Activated CD8-positive, alpha-beta T cell treated with anti-CD3 and anti-CD28 coated beads for 36 hours (primary cell): ENCODE results near the gene REPIN1. TPM values are rescaled to one million over a fixed set of nuclear protein-coding genes. Genes with fewer than 3 reads are reported as not detected.
"Not testable (repeated sequence)": the region's sequence is repeated elsewhere in the genome, so short reads cannot be mapped to it uniquely, and the experiment has no call there.

ENCODE experiments used
- ATAC-seq: fragments of 200-7000 bp; cut with Tn5 transposase; one replicate; pipeline ENCODE4 v1.10.0; 2021; ENCODE audit warnings: mild to moderate bottlenecking, moderate library complexity
- CTCF ChIA-PET: fragments of 350-600 bp; sonication (Branson Sonifier 250); formaldehyde crosslinking; loops from one replicate; lab custom pipeline; 2021; ENCODE audit warnings: antibody characterized with exemption; lab: Charles Lee
- POLR2A ChIA-PET: fragments of 350-600 bp; sonication (Branson Sonifier 250); formaldehyde crosslinking; loops from one replicate; lab custom pipeline; 2021; ENCODE audit warnings: antibody characterized with exemption; lab: Charles Lee
- DNase-seq: peaks from one replicate; pipeline ENCODE4 v3.0.0-alpha.2; 2020
- H3K27ac Mint-ChIP-seq: one replicate; pipeline ENCODE4 v1.8.0; 2021; ENCODE audit warnings: mild to moderate bottlenecking, mixed read lengths
- H3K27me3 Mint-ChIP-seq: one replicate; pipeline ENCODE4 v1.8.0; 2021; ENCODE audit warnings: mixed read lengths
- H3K36me3 Mint-ChIP-seq: one replicate; pipeline ENCODE4 v1.8.0; 2021; ENCODE audit warnings: low read depth, mixed read lengths
- H3K4me1 Mint-ChIP-seq: one replicate; pipeline ENCODE4 v1.8.0; 2021; ENCODE audit warnings: low read depth, mixed read lengths
- H3K4me3 Mint-ChIP-seq: one replicate; pipeline ENCODE4 v1.8.0; 2021; ENCODE audit warnings: mild to moderate bottlenecking, moderate library complexity, mixed read lengths
- H3K9me3 Mint-ChIP-seq: one replicate; pipeline ENCODE4 v1.8.0; 2021; ENCODE audit warnings: mixed read lengths
- CTCF ChIP-seq: fragments of 200-600 bp; IDR thresholded peaks from one replicate; pipeline ENCODE4 v1.8.0; 2022; ENCODE audit warnings: antibody characterized with exemption, mild to moderate bottlenecking
- intact Hi-C: fragments of 100-400 bp; cut with micrococcal nuclease; formaldehyde crosslinking; loops from one replicate; pipeline ENCODE4 v1.10.0; 2022
- total RNA-seq, 2 experiments: library from RNA; stranded (reverse); gene quantifications; one replicate each; pipeline ENCODE4 v1.2.3, GENCODE V29; 2021

The REPIN1 gene
- total RNA-seq, 2 experiments from 2014 or later: 56.0 to 59.2 TPM

DNA sequence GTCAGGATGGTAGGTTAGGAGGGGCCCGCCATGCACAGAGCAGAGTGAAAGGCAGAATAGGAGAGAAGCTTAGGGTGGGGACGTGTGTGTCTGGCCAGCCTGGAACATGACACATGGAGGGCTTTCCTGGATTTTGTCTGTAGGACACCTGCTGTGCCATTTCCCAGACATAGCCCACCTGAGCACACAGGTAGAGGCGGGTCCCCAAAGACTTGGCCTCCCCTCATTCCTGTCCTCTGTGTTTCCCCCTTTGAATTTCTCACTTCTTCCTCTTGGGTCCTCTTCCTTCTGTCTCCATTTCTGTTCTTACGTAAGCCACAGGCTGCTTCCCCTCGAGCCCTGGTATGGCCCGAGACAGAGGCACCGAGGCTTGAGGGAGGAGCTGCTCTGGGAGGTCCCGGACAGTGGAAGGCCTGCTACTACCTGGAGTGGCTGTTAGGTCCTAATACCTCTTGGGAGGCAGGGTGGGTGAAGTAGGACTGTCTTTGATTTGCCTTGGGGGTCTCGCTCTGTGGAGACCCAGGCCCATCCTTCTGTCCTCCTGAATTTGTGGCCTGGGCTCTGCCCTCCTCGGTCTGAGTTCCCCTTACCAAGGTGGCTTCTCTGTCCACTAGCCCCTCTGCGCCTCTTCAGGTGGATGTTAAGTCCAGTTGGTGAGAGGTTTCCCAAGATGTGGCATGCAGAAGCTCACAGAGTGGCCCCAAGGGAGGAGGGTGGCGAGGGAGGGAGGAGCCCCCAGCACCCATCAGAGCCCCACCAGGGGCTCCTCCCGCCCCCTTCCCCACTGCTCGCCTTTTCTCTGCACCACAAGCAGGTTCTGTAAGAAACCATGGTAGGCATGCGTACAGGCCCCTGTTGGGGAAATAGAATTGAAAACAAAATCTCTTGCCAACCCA is 16.0 kb downstream of the REPIN1 start:
- CTCF ChIA-PET: interaction anchor here (1.0 to 1.2 kb wide), 2 partner anchors 21 to 28 kb away, joined by 3 to 4 read pairs; a partner anchor contains a TSS
- ATAC-seq (no peak), DNase-seq (no peak)
- Mint-ChIP-seq H3K4me1 (peaks cover 9% of the 10 kb centered on the region), H3K4me3 (no peak overlapping the region), H3K36me3 (peaks cover 2% of the 10 kb centered on the region), H3K27ac (no peak overlapping the region), H3K9me3 (no peaks in the 10 kb centered on the region), H3K27me3 (no peaks in the 10 kb centered on the region)
- intact Hi-C loops: no loop called here
- POLR2A ChIA-PET: interaction anchor here (1.2 to 1.6 kb wide), 2 partner anchors 19 to 23 kb away, joined by 3 to 6 read pairs; no protein-coding TSS in a partner anchor
- no peak for TF ChIP-seq CTCF

- Mint-ChIP-seq H3K4me1 (peaks cover 2% of the 10 kb centered on the region), H3K36me3 (peaks cover 2% of the 10 kb centered on the region), H3K9me3 (no peaks in the 10 kb centered on the region), H3K4me3 (no peak overlapping the region), H3K27me3 (no peaks in the 10 kb centered on the region), H3K27ac (no peak overlapping the region)
- POLR2A ChIA-PET: interaction anchor here (1.2 to 1.6 kb wide), 2 partner anchors 19 to 22 kb away, joined by 3 to 6 read pairs; no protein-coding TSS in a partner anchor
- DNase-seq (no peak), ATAC-seq (no peak)
- intact Hi-C loops: no loop called here
- TF ChIP-seq CTCF: no peak
- CTCF ChIA-PET: interaction anchor here (1.2 kb wide), 1 partner anchor 21 kb away, joined by 4 read pairs; a partner anchor contains a TSS
Measured at GRCh38 chr7:150385302-150385723, 16.7 kb downstream of the REPIN1 start.

DNA sequence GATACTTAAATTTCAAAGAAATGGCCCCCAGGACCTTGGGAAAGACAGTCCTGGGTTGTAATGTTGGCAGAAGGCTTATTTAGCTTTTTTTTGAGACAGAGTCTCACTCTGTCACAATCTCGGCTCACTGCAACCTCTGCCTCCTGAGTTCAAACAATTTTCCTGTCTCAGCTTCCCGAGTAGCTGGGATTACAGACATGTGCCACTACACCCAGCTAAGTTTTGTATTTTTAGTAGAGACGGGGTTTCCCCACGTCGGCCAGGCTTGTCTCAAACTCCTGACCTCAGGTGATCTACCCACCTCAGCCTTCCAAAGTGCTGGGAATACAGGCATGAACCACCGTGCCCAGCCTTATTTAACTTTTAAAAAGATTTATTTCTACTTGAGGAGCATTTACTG is 17.3 kb downstream of the REPIN1 start:
- H3K36me3 Mint-ChIP-seq, H3K4me1 Mint-ChIP-seq, H3K4me3 Mint-ChIP-seq, ATAC-seq, H3K9me3 Mint-ChIP-seq, DNase-seq, H3K27me3 Mint-ChIP-seq, H3K27ac Mint-ChIP-seq, intact Hi-C loops: not testable (repeated sequence)
- CTCF ChIA-PET: interaction anchor here (1.1 to 1.7 kb wide), 3 partner anchors 14 to 35 kb away, joined by 3 to 4 read pairs (median 4); a partner anchor contains a TSS
- POLR2A ChIA-PET: interaction anchor here (0.6 to 1.6 kb wide), 2 partner anchors 15 to 18 kb away, joined by 3 to 6 read pairs; no protein-coding TSS in a partner anchor

DNA sequence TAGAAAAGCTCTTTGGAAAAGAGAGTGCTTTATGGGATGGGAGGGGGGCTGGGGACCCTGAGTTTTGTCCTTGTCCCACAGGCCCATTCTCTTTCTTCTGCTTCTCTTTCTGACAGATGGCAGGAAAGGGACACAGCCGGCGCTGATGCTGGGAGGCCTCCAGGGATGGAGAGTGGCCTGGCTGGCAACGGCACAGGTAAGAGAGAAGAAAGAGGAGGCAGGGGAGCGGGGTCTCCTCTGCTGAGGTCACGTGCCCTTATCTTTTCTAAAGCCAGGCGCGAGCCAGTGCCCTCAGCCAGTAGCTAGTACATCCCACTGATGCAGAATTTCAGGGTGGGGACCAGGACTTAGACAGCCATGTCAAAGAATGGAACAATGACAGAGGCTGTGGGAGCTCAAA is 19.7 kb downstream of the REPIN1 start:
- H3K4me3 Mint-ChIP-seq: no peak overlapping the region
- TF ChIP-seq CTCF: no peak
- no peaks in the 10 kb centered on the region for H3K9me3 Mint-ChIP-seq
- ChIA-PET CTCF (no interaction called here), POLR2A (no interaction called here)
- intact Hi-C loops: no loop called here
- H3K4me1 Mint-ChIP-seq: no peaks in the 10 kb centered on the region
- no peaks in the 10 kb centered on the region for H3K27me3 Mint-ChIP-seq
- H3K36me3 Mint-ChIP-seq: peaks cover 2% of the 10 kb centered on the region
- no peak overlapping the region for H3K27ac Mint-ChIP-seq
- no peak for ATAC-seq
- DNase-seq: no peak

GRCh38 chr7:150388709-150389531 is 20.3 kb downstream of the REPIN1 start:
- Mint-ChIP-seq H3K9me3 (no peaks in the 10 kb centered on the region), H3K4me3 (no peak overlapping the region), H3K4me1 (no peaks in the 10 kb centered on the region), H3K27ac (no peak overlapping the region), H3K27me3 (no peaks in the 10 kb centered on the region), H3K36me3 (peaks cover 2% of the 10 kb centered on the region)
- DNase-seq (no peak), ATAC-seq (no peak)
- intact Hi-C loops: no loop called here
- ChIA-PET CTCF (no interaction called here), POLR2A (no interaction called here)
- no peak for TF ChIP-seq CTCF
